Kidney (tissue), 14 donors: ENCODE results near the gene GNB5. TPM values are rescaled to one million over a fixed set of nuclear protein-coding genes. Genes with fewer than 3 reads are reported as not detected.
"Not testable (repeated sequence)": the region's sequence is repeated elsewhere in the genome, so short reads cannot be mapped to it uniquely, and the experiment has no call there.

Experiments
- DNase-seq, 5 donors: peaks; one replicate each; pipeline ENCODE4 v3.0.0-alpha.2; 2013 to 2020
- FAIRE-seq: peaks from 2 replicates; lab custom pipeline; 2012; peaks lifted over from hg19 to GRCh38; lab: Jason Lieb, UNC
- H3K27ac ChIP-seq, 2 donors: one replicate each; pipeline ENCODE4 v1.7.0; 2013; ENCODE audit warnings: low read depth in 2 of 2, low read length in 2 of 2, inconsistent platforms in 1 of 2
- H3K27me3 ChIP-seq: one replicate; pipeline ENCODE4 v1.7.1; 2013; ENCODE audit warnings: low read length, inconsistent platforms; ENCODE audit not compliant: control insufficient read depth, insufficient read depth
- H3K36me3 ChIP-seq, 3 donors: one replicate each; pipeline versions ENCODE4 v1.7.0 to v1.7.1; 2013; ENCODE audit warnings: low read length in 3 of 3, control low read depth in 1 of 3, inconsistent platforms in 1 of 3; ENCODE audit not compliant: insufficient read depth in 3 of 3, control insufficient read depth in 2 of 3
- H3K4me1 ChIP-seq, 3 donors: one replicate each; pipeline versions ENCODE4 v1.7.0 to v1.7.1; 2013; ENCODE audit warnings: low read length in 3 of 3, inconsistent platforms in 1 of 3, low read depth in 1 of 3; ENCODE audit not compliant: control insufficient read depth in 2 of 3, insufficient read depth in 2 of 3
- H3K4me3 ChIP-seq, 3 donors: one replicate each; pipeline versions ENCODE4 v1.7.0 to v1.8.1; 2013; ENCODE audit warnings: low read length in 3 of 3, control low read depth in 1 of 3, inconsistent platforms in 1 of 3
- H3K9ac ChIP-seq, 3 donors: one replicate each; pipeline versions ENCODE4 v1.7.0 to v1.7.1; 2013; ENCODE audit warnings: low read length in 3 of 3, control low read depth in 1 of 3, inconsistent platforms in 1 of 3
- H3K9me3 ChIP-seq, 3 donors: one replicate each; pipeline versions ENCODE4 v1.7.0 to v1.7.1; 2013; ENCODE audit warnings: low read length in 3 of 3, control low read depth in 1 of 3, inconsistent platforms in 1 of 3; ENCODE audit not compliant: control insufficient read depth in 2 of 3, insufficient read depth in 1 of 3
- intact Hi-C: fragments of 100-400 bp; cut with DNase I; formaldehyde crosslinking; loops from one replicate; pipeline ENCODE4 v1.11.1; 2022
- polyA plus RNA-seq: library from polyadenylated mRNA; stranded (reverse); fragments of 350-450 nt; fragmentation: Illumina TruSeq; extraction: RNeasy Lipid Tissue Mini Kit (QIAGEN cat#74804); gene quantifications from one replicate; pipeline ENCODE4 v1.2.3, GENCODE V29; 2014; ENCODE audit warnings: low read depth, low replicate concordance; ENCODE audit not compliant: insufficient read depth
- total RNA-seq: library from RNA; stranded (reverse); fragmentation: NEBNext Ultra II Directional; extraction: Animal tissue kit (Norgen Biotek cat#: 25700); gene quantifications from one replicate; pipeline ENCODE4 v1.2.1, GENCODE V29; 2021
- TF ChIP-seq, protein P1 (sequence below): IDR thresholded peaks from 3 replicates; pipeline ENCODE4 v1.5.1; 2012; ENCODE audit warnings: mild to moderate bottlenecking, moderate library complexity, borderline replicate concordance; ENCODE audit not compliant: insufficient read depth; ENCODE audit errors: extremely low read depth
- donor health status: control.
- donor health status: control.
- donor health status: control.
- donor health status: control.
- donor health status: control.
- donor health status: DM: yes; HTN: yes; CAD: no.
- donor health status: Normal renal cell carcinoma (clear cell type).

Gene GNB5
- total and polyA plus RNA-seq, 2 donors from 2014 or later, result 28.3 to 43.6 TPM

DNA sequence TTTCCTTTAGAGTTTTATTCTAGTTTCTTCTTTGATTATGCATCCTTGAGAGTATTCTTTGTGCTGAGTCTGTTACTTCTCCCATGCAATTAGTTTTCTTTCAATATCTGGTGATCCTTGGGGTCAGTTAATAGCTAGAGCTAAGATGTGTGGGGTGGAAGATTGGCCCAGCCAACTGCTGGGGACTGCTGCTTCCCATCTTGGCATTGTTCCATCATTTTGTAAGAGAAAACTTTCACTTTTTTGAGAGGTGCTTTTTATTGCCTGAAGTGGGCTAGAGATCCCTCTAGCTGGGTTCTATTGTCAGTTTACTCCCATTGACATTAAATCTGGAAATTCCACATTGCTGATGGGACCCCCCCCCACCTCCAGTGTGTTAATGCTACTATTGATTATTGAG, 94.0 kb downstream of the GNB5 start:
- no peak overlapping the region for H3K4me3 ChIP-seq
- no peak overlapping the region for H3K27ac ChIP-seq
- H3K27me3 ChIP-seq, result no peaks in the 10 kb centered on the region
- TF ChIP-seq, protein P1, sequence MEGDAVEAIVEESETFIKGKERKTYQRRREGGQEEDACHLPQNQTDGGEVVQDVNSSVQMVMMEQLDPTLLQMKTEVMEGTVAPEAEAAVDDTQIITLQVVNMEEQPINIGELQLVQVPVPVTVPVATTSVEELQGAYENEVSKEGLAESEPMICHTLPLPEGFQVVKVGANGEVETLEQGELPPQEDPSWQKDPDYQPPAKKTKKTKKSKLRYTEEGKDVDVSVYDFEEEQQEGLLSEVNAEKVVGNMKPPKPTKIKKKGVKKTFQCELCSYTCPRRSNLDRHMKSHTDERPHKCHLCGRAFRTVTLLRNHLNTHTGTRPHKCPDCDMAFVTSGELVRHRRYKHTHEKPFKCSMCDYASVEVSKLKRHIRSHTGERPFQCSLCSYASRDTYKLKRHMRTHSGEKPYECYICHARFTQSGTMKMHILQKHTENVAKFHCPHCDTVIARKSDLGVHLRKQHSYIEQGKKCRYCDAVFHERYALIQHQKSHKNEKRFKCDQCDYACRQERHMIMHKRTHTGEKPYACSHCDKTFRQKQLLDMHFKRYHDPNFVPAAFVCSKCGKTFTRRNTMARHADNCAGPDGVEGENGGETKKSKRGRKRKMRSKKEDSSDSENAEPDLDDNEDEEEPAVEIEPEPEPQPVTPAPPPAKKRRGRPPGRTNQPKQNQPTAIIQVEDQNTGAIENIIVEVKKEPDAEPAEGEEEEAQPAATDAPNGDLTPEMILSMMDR, result no peak
- intact Hi-C loops, result no loop called here
- H3K9ac ChIP-seq, result no peak overlapping the region
- no peaks in the 10 kb centered on the region for H3K36me3 ChIP-seq
- peaks cover 0 to 17% (median 7%) of the 10 kb centered on the region in 3 donors for H3K4me1 ChIP-seq
- DNase-seq (no peak), FAIRE-seq (no peak)
- no peaks in the 10 kb centered on the region for H3K9me3 ChIP-seq

GRCh38 chr15:52096536-52096935, 94.7 kb downstream of the GNB5 start:
- H3K27ac ChIP-seq, H3K9ac ChIP-seq, DNase-seq, H3K27me3 ChIP-seq, H3K4me3 ChIP-seq, H3K9me3 ChIP-seq, intact Hi-C loops, FAIRE-seq, H3K36me3 ChIP-seq: not testable (repeated sequence)
- H3K4me1 ChIP-seq, result peaks cover 0 to 17% (median 7%) of the 10 kb centered on the region in 3 donors

- TF ChIP-seq, protein P1, result no peak
- Histone ChIP-seq H3K4me3 (no peak overlapping the region), H3K27me3 (no peaks in the 10 kb centered on the region), H3K4me1 (peaks cover 0 to 14% (median 7%) of the 10 kb centered on the region in 3 donors), H3K36me3 (no peaks in the 10 kb centered on the region), H3K9ac (no peak overlapping the region), H3K9me3 (no peaks in the 10 kb centered on the region), H3K27ac (no peak overlapping the region)
- intact Hi-C loops, result no loop called here
- DNase-seq, result no peak
- FAIRE-seq, result no peak
These were observed 95.5 kb downstream of the GNB5 start for GRCh38 chr15:52095597-52096262.

DNA sequence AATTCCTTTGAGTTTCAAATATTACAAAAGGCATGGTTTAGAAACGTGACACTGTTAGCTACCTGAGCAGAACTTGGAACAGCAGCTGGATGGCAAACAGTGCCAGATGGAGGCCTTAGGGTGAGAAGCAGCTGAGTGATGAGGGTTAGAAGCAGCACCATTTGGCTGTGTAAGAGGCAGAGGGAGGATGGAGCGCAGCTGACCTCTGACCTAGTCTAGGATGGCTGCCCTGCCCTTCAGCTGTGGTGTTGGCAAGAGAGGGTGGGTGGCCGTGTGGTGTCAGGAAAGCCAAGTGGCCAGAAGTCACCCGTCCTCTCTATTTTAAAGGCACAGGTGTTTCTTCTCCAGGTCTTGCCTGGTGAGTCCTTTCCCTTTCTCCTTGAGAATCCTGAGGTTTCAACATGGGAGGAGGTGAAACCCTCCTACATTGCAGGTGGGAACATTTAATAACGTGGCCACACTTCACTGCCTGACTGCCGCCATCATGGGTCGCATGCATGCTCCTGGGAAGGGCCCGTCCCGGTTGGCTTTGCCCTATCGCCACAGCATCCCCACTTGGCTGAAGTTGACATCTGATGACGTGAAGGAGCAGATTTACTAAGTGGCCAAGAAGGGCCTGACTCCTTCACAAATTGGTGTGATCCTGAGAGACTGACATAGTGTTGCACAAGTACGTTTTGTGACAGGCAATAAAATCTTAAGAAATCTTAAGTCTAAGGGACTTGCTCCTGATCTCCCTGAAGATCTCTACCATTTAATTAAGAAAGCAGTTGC, 96.2 kb downstream of the GNB5 start:
- Histone ChIP-seq H3K36me3 (no peaks in the 10 kb centered on the region), H3K27me3 (no peaks in the 10 kb centered on the region), H3K9ac (no peak overlapping the region), H3K9me3 (peaks cover 0 to 3% (median 0%) of the 10 kb centered on the region in 3 donors), H3K4me1 (peaks cover 0 to 14% (median 7%) of the 10 kb centered on the region in 3 donors), H3K4me3 (no peak overlapping the region), H3K27ac (peak overlapping the region in 1 of 2 donors; percentile 63)
- DNase-seq, result no peak
- TF ChIP-seq, protein P1, result no peak
- intact Hi-C loops, result no loop called here
- FAIRE-seq, result no peak
